Fibroblast of lung (primary cell): ENCODE measurements around the gene TENM3.

Experiments
- CTCF ChIP-seq, 2 donors: IDR thresholded peaks in 1 of 2; conservative IDR thresholded peaks in 1 of 2; 1 replicate in 1 of 2; 2 replicates in 1 of 2; pipeline ENCODE4 v1.5.1; 2011 to 2012; ENCODE audit warnings: low read length in 2 of 2, control low read depth in 1 of 2, inconsistent platforms in 1 of 2, low read depth in 1 of 2, mild to moderate bottlenecking in 1 of 2
- EZH2 ChIP-seq: IDR thresholded peaks from 2 replicates; pipeline ENCODE4 v1.5.1; 2012; ENCODE audit warnings: low read length, control low read depth, mild to moderate bottlenecking; ENCODE audit errors: missing control alignments

- TF ChIP-seq EZH2: no peak
- no peak for TF ChIP-seq CTCF (conservative IDR thresholded peaks at IDR 0.05 in 1 of 2, IDR thresholded peaks at IDR 0.05 in 1 of 2; ENCODE audit: low read depth in 1 of 2, low read length in 2 of 2)
These were observed 586.0 kb downstream of the TENM3 start for GRCh38 chr4:182829196-182829595.
